Measurements from ENCODE around the gene EGFL6.
A peak's percentile ranks its signal among the peaks of the same experiment; 100 is the strongest.

EGFL6 gene

DNA sequence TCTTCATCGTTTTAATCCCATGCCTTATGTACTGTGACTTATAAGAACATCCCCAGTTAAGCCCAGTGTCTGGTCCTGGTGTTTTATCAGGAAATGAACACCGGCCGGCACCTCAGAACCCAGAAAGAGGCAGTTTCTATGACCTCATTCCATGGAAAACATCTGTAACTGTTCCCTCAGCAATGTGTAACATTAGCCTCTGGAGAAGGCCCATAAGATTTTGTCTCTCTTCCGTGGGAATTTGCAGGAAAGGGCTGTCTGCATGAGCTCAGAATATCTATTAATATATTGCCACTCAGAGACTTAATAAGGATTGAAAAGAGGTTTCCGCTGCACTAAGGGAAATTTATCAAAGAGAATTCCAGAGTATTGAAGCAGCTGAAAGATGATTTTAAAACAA lies 80.4 kb downstream of the EGFL6 start:
- DNase-seq (ENCODE audit: low read depth) = no peak
- H3K4me3 ChIP-seq (ENCODE audit: control insufficient read depth, low read depth, low read length) = no peak overlapping the region
- no peak for TF ChIP-seq CTCF (IDR thresholded peaks at IDR 0.05; ENCODE audit: control insufficient read depth, insufficient read depth, low read depth, low read length, missing control alignments)

DNA sequence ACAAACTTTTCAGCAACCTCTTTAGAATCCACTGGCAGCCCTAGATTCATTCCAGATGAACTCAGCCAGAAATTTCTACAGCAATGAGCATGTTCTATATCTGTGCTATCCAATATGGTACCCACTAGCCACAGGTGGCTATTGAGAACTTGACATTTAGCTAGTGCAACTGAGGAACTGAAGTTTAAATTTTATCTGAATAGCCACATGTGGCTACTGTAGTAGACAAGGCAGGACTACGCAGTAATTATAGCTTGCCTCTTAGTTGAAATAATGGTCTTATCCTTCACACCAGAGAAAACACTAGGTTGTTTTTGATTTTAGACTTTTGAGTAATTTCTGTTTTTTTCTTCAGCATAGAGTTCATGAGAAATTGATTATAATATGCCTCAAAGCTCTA lies 80.9 kb downstream of the EGFL6 start:
- TF ChIP-seq CTCF (IDR thresholded peaks at IDR 0.05; ENCODE audit: control insufficient read depth, insufficient read depth, low read depth, low read length, missing control alignments) = no peak
- no peak overlapping the region for H3K4me3 ChIP-seq (ENCODE audit: control insufficient read depth, low read depth, low read length)
- DNase-seq (ENCODE audit: low read depth) = no peak

DNA sequence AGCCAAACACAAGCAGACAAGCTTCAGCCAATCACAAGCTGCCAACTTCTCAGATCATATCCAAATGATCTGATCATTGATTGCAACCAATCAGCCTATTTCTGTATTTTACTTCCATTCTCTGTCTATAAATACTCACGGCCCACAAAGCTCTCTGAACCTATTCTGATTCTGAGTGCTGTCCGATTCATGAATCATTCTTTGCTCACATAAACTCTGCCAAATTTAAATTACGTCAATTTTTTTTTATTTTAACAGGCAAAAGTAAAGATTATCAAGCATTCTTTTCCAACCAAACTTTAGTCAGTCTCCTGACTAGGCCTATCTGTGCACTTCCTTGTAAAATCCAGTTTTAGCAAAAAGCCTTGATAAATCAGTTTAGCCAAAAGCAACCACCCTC lies 81.7 kb downstream of the EGFL6 start:
- H3K4me3 ChIP-seq (ENCODE audit: control insufficient read depth, low read depth, low read length) = no peak overlapping the region
- no peak for TF ChIP-seq CTCF (IDR thresholded peaks at IDR 0.05; ENCODE audit: control insufficient read depth, insufficient read depth, low read depth, low read length, missing control alignments)
- no peak for DNase-seq (ENCODE audit: low read depth)

- DNase-seq (ENCODE audit: low read depth) = peak; percentile 79
- no peak for TF ChIP-seq CTCF (IDR thresholded peaks at IDR 0.05; ENCODE audit: control insufficient read depth, insufficient read depth, low read depth, low read length, missing control alignments)
- peak overlapping the region; percentile 45 for H3K4me3 ChIP-seq (ENCODE audit: control insufficient read depth, low read depth, low read length)
Observed at GRCh38 chrX:13652287-13652793, 82.9 kb downstream of the EGFL6 start.

DNA sequence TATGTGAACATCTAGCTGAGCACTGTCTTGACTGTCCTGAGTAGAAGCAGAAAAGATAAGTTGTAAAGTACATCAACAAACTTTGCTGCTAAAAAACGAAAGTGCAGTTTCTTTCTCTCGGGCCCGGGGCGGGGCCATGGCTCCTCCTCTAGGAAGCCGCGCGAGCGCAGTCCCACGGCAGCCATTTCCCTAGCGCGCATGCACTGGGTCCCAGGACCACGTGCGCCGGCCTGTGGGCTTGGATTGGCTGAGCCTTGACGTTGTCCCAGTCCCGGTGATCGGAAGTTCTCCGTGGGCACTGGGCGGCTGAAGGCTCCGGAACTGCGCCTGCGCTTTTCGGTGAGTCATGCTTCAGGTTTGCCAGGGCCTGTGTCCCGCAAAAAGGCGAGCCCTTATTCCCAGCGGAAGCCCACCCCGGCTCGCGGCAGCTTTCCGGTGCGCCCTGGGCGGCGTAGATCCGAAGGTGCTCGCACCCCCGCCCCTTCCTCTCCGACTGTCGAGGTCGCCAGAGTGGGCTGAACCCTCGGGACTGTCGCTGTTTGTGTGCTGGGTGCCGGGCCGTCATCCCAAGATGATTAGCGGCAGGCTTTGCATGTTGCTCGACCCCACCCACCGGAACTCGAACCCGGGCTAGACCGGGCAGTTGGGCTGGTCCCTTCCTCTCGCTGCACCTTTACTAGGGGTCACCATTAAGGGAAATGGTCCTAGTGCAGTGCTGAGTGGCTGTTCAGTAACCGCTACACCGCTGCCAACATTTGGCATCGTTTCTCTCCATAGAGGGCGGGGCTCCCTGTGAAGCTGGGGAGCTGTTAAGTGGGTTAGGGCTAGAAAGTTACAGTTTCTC lies 83.7 kb downstream of the EGFL6 start, which contains the start of gene TCEANC:
Gene TCEANC (plus strand): TSS at position 292 of the 844 bp plus-strand sequence. CDS start 9,368 bp downstream, outside the sequence.
- TF ChIP-seq CTCF (IDR thresholded peaks at IDR 0.05; ENCODE audit: control insufficient read depth, insufficient read depth, low read depth, low read length, missing control alignments) = no peak
- DNase-seq (ENCODE audit: low read depth) = peak; percentile 92
- H3K4me3 ChIP-seq (ENCODE audit: control insufficient read depth, low read depth, low read length) = peak within 1 kb of the TSS; percentile 82

- no peak overlapping the region for H3K4me3 ChIP-seq (ENCODE audit: control insufficient read depth, low read depth, low read length)
- DNase-seq (ENCODE audit: low read depth) = no peak
- no peak for TF ChIP-seq CTCF (IDR thresholded peaks at IDR 0.05; ENCODE audit: control insufficient read depth, insufficient read depth, low read depth, low read length, missing control alignments)
Observed at GRCh38 chrX:13654116-13654515, 84.7 kb downstream of the EGFL6 start.

Data from AG09309 (cell line).